GM18505 (cell line): ENCODE data around the gene CASK.
"Not testable (repeated sequence)": the region's sequence is repeated elsewhere in the genome, so short reads cannot be mapped to it uniquely, and the experiment has no call there.

Experiments
- ATAC-seq: cut with Tn5 transposase; IDR thresholded peaks from one replicate; pipeline ENCODE4 v1.9.1; 2021; ENCODE audit not compliant: unreplicated experiment
- POLR2A ChIP-seq: IDR thresholded peaks from 4 replicates; pipeline ENCODE4 v1.6.1; 2011; ENCODE audit warnings: borderline replicate concordance; ENCODE audit not compliant: insufficient read depth, insufficient read length; ENCODE audit errors: extremely low read depth

CASK gene

GRCh38 chrX:41619221-41619620 is 304.1 kb downstream of the CASK start:
- no peak for TF ChIP-seq POLR2A
- no peak for ATAC-seq

GRCh38 chrX:41616935-41617334 is 306.4 kb downstream of the CASK start:
- TF ChIP-seq POLR2A = no peak

GRCh38 chrX:41616255-41616654 is 307.1 kb downstream of the CASK start:
- TF ChIP-seq POLR2A = no peak
- ATAC-seq = no peak

More at GRCh38 chrX:41616935-41617334, 306.4 kb downstream of the CASK start:
- ATAC-seq = no peak

- TF ChIP-seq POLR2A = no peak
- ATAC-seq = no peak
Observed at GRCh38 chrX:41608244-41608643, 315.1 kb downstream of the CASK start.

- no peak for TF ChIP-seq POLR2A
- ATAC-seq = no peak
Observed at GRCh38 chrX:41607264-41607832, 316.0 kb downstream of the CASK start.

GRCh38 chrX:41606057-41606456 is 317.3 kb downstream of the CASK start:
- ATAC-seq = not testable (repeated sequence)

GRCh38 chrX:41604766-41605543 is 318.4 kb downstream of the CASK start:
- ATAC-seq = no peak
- no peak for TF ChIP-seq POLR2A

GRCh38 chrX:41604177-41604576 is 319.2 kb downstream of the CASK start:
- no peak for TF ChIP-seq POLR2A
- no peak for ATAC-seq

- no peak for ATAC-seq
Observed at GRCh38 chrX:41603596-41603995, 319.8 kb downstream of the CASK start.

GRCh38 chrX:41602816-41603345 is 320.5 kb downstream of the CASK start:
- no peak for TF ChIP-seq POLR2A
- ATAC-seq = no peak

More at GRCh38 chrX:41603596-41603995, 319.8 kb downstream of the CASK start:
- TF ChIP-seq POLR2A = no peak

GRCh38 chrX:41600291-41600690 is 323.1 kb downstream of the CASK start:
- TF ChIP-seq POLR2A = no peak
- no peak for ATAC-seq

- no peak for TF ChIP-seq POLR2A
Observed at GRCh38 chrX:41599507-41599906, 323.8 kb downstream of the CASK start.

GRCh38 chrX:41596596-41596995 is 326.8 kb downstream of the CASK start:
- ATAC-seq = peak; percentile 95

More at GRCh38 chrX:41599507-41599906, 323.8 kb downstream of the CASK start:
- ATAC-seq = no peak

GRCh38 chrX:41594634-41595033 is 328.7 kb downstream of the CASK start:
- ATAC-seq = no peak
- no peak for TF ChIP-seq POLR2A

More at GRCh38 chrX:41596596-41596995, 326.8 kb downstream of the CASK start:
- TF ChIP-seq POLR2A = no peak

- no peak for ATAC-seq
- no peak for TF ChIP-seq POLR2A
Observed at GRCh38 chrX:41591906-41592305, 331.4 kb downstream of the CASK start.

- TF ChIP-seq POLR2A = no peak
- ATAC-seq = no peak
Observed at GRCh38 chrX:41590641-41591040, 332.7 kb downstream of the CASK start.
